ENCODE results near the gene SLC34A3.

DNA sequence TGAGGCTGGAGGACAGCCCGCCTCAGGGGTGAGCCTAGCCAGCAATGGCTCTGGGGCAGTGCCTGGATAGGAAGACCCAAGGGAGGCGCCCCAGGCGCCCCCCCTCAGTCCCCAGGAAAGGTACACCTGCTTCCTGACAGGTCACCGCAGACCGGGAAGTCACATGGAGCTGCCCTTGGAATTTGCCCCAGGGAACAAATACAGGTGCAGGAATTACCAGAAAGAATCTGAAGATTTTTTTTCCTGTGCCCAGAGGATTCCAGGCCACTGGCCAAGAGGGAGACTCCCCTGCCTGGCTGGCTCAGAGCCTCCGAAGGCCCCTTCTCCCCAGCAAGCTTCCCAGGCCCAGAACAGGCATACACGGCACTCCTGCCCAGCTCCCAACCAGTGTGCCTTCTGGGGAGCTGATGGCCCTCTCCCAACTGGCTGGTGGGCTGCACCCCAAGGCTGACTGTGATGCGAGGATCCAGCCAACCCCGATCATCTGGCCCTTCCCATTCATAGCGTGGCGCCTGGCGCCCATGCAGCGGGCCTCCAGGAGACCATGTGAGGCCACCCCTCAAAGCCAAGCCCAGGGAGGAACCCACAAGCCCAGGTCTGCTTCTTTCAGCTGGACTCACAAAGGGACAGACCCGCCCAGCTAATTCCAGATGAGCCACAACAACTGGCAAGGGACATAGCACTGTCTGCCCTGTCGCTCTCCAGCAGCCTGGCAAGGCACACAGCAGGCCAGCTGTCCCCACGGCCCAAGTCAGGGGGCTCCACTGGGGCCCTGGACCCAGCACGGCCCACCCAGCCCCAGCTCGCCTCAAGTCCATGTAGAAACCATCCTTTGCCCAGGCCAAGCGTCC is 32.4 kb upstream of the SLC34A3 start:
- TF ChIP-seq, protein P1, sequence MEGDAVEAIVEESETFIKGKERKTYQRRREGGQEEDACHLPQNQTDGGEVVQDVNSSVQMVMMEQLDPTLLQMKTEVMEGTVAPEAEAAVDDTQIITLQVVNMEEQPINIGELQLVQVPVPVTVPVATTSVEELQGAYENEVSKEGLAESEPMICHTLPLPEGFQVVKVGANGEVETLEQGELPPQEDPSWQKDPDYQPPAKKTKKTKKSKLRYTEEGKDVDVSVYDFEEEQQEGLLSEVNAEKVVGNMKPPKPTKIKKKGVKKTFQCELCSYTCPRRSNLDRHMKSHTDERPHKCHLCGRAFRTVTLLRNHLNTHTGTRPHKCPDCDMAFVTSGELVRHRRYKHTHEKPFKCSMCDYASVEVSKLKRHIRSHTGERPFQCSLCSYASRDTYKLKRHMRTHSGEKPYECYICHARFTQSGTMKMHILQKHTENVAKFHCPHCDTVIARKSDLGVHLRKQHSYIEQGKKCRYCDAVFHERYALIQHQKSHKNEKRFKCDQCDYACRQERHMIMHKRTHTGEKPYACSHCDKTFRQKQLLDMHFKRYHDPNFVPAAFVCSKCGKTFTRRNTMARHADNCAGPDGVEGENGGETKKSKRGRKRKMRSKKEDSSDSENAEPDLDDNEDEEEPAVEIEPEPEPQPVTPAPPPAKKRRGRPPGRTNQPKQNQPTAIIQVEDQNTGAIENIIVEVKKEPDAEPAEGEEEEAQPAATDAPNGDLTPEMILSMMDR (IDR thresholded peaks at IDR 0.05; ENCODE audit: low read length) = no peak
- TF ChIP-seq EZH2 (IDR thresholded peaks at IDR 0.05; ENCODE audit: borderline replicate concordance, low read length) = no peak
